ENCODE data around the gene RNASEH2C.

RNASEH2C gene

GRCh38 chr11:65744026-65744698 is 23.6 kb upstream of the RNASEH2C start:
- Histone ChIP-seq H2AFZ (ENCODE audit: low read depth, low read length) (no peak overlapping the region), H3K4me2 (ENCODE audit: low read length) (no peak overlapping the region), H3K79me2 (ENCODE audit: low read length) (no peaks in the 10 kb centered on the region), H3K27me3 (ENCODE audit: low read depth, low read length) (peaks cover 24% of the 10 kb centered on the region), H3K36me3 (replicated peaks; ENCODE audit: low read depth, low read length) (no peaks in the 10 kb centered on the region), H4K20me1 (ENCODE audit: insufficient read depth, low read length) (no peaks in the 10 kb centered on the region), H3K9me3 (ENCODE audit: insufficient read depth, low read length) (no peaks in the 10 kb centered on the region), H3K9ac (ENCODE audit: low read length) (no peak overlapping the region), H3K27ac (ENCODE audit: low read length) (no peak overlapping the region), H3K4me3 (ENCODE audit: low read length) (no peak overlapping the region), H3K4me1 (ENCODE audit: low read length) (peaks cover 5% of the 10 kb centered on the region; the same call in 1 of the 2 replicates)
- TF ChIP-seq, protein P1, sequence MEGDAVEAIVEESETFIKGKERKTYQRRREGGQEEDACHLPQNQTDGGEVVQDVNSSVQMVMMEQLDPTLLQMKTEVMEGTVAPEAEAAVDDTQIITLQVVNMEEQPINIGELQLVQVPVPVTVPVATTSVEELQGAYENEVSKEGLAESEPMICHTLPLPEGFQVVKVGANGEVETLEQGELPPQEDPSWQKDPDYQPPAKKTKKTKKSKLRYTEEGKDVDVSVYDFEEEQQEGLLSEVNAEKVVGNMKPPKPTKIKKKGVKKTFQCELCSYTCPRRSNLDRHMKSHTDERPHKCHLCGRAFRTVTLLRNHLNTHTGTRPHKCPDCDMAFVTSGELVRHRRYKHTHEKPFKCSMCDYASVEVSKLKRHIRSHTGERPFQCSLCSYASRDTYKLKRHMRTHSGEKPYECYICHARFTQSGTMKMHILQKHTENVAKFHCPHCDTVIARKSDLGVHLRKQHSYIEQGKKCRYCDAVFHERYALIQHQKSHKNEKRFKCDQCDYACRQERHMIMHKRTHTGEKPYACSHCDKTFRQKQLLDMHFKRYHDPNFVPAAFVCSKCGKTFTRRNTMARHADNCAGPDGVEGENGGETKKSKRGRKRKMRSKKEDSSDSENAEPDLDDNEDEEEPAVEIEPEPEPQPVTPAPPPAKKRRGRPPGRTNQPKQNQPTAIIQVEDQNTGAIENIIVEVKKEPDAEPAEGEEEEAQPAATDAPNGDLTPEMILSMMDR (IDR thresholded peaks at IDR 0.05; ENCODE audit: low read depth, low read length), result peak; percentile 21
- no peak for TF ChIP-seq EZH2phosphoT487 (IDR thresholded peaks at IDR 0.05; ENCODE audit: low read depth)

DNA sequence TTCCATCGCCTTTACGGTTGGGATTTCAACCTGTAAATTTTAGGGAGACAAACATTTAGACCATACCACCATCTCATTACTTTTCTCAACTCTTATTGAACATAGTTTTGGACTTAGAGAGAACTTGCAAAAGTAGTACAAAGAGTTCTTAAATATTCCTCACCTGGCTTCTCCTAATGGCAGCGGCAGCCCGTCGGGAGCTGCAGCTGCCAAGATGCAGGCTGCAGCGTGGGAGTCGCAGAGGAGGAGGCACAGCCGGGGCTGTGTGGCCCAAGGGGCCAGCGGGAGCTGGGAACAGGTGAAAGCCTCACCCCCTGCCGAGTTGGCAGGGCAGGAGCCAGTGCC is 23.1 kb upstream of the RNASEH2C start:
- H3K4me3 ChIP-seq (ENCODE audit: low read length), result no peak overlapping the region
- TF ChIP-seq EZH2phosphoT487 (IDR thresholded peaks at IDR 0.05; ENCODE audit: low read depth), result no peak
- TF ChIP-seq, protein P1 (IDR thresholded peaks at IDR 0.05; ENCODE audit: low read depth, low read length), result no peak
- no peaks in the 10 kb centered on the region for H3K36me3 ChIP-seq (replicated peaks; ENCODE audit: low read depth, low read length)
- H2AFZ ChIP-seq (ENCODE audit: low read depth, low read length), result no peak overlapping the region
- H3K9ac ChIP-seq (ENCODE audit: low read length), result no peak overlapping the region
- no peaks in the 10 kb centered on the region for H4K20me1 ChIP-seq (ENCODE audit: insufficient read depth, low read length)
- H3K4me2 ChIP-seq (ENCODE audit: low read length), result no peak overlapping the region
- peaks cover 19% of the 10 kb centered on the region for H3K27me3 ChIP-seq (ENCODE audit: low read depth, low read length)
- H3K79me2 ChIP-seq (ENCODE audit: low read length), result no peaks in the 10 kb centered on the region
- no peaks in the 10 kb centered on the region for H3K9me3 ChIP-seq (ENCODE audit: insufficient read depth, low read length)
- peaks cover 5% of the 10 kb centered on the region; the same call in 1 of the 2 replicates for H3K4me1 ChIP-seq (ENCODE audit: low read length)
- no peak overlapping the region for H3K27ac ChIP-seq (ENCODE audit: low read length)

- no peak overlapping the region for H3K27ac ChIP-seq (ENCODE audit: low read length)
- H3K4me3 ChIP-seq (ENCODE audit: low read length), result no peak overlapping the region
- H3K9ac ChIP-seq (ENCODE audit: low read length), result no peak overlapping the region
- peaks cover under 1% of the 10 kb centered on the region; the same call in 1 of the 2 replicates for H3K9me3 ChIP-seq (ENCODE audit: insufficient read depth, low read length)
- no peaks in the 10 kb centered on the region for H3K79me2 ChIP-seq (ENCODE audit: low read length)
- no peaks in the 10 kb centered on the region for H4K20me1 ChIP-seq (ENCODE audit: insufficient read depth, low read length)
- H3K36me3 ChIP-seq (replicated peaks; ENCODE audit: low read depth, low read length), result no peaks in the 10 kb centered on the region
- H3K4me1 ChIP-seq (ENCODE audit: low read length), result peaks cover 5% of the 10 kb centered on the region; the same call in 1 of the 2 replicates
- H3K27me3 ChIP-seq (ENCODE audit: low read depth, low read length), result peaks cover 13% of the 10 kb centered on the region; the same call in 1 of the 2 replicates
- TF ChIP-seq EZH2phosphoT487 (IDR thresholded peaks at IDR 0.05; ENCODE audit: low read depth), result no peak
- TF ChIP-seq, protein P1 (IDR thresholded peaks at IDR 0.05; ENCODE audit: low read depth, low read length), result no peak
- H3K4me2 ChIP-seq (ENCODE audit: low read length), result no peak overlapping the region
- H2AFZ ChIP-seq (ENCODE audit: low read depth, low read length), result no peak overlapping the region
Measured at GRCh38 chr11:65742353-65742752, 21.8 kb upstream of the RNASEH2C start.

DNA sequence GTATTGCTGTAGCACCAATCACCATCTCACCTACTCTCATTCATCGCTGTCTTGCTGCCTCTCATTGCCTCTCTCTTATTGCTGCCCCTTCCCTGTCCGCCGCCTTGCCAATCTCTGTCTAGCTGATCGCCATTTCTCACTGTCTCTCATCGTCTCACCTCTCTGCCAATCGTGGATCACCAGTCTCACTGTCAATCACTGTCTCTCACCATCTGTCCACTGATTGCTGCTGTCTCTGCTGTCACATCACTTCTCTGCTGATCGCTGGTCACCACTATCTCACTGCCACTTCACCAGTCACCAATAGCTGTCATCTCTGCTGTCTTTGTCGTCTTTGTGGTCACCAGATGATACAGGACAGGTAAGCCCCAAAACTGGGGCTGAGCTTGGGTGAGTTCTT is 20.6 kb upstream of the RNASEH2C start:
- Histone ChIP-seq H3K36me3 (replicated peaks; ENCODE audit: low read depth, low read length) (no peaks in the 10 kb centered on the region), H3K4me2 (ENCODE audit: low read length) (no peak overlapping the region), H3K79me2 (ENCODE audit: low read length) (no peaks in the 10 kb centered on the region), H3K27ac (ENCODE audit: low read length) (no peak overlapping the region), H3K4me3 (ENCODE audit: low read length) (no peak overlapping the region), H2AFZ (ENCODE audit: low read depth, low read length) (no peak overlapping the region), H4K20me1 (ENCODE audit: insufficient read depth, low read length) (no peaks in the 10 kb centered on the region), H3K27me3 (ENCODE audit: low read depth, low read length) (peaks cover 14% of the 10 kb centered on the region; the same call in 1 of the 2 replicates), H3K9me3 (ENCODE audit: insufficient read depth, low read length) (peaks cover 10% of the 10 kb centered on the region; the same call in 1 of the 2 replicates), H3K9ac (ENCODE audit: low read length) (no peak overlapping the region), H3K4me1 (ENCODE audit: low read length) (peaks cover 5% of the 10 kb centered on the region; the same call in 1 of the 2 replicates)
- TF ChIP-seq, protein P1 (IDR thresholded peaks at IDR 0.05; ENCODE audit: low read depth, low read length), result no peak
- no peak for TF ChIP-seq EZH2phosphoT487 (IDR thresholded peaks at IDR 0.05; ENCODE audit: low read depth)
